ENCODE data around the gene LYL1. TPM values are rescaled to one million over a fixed set of nuclear protein-coding genes. Genes with fewer than 3 reads are reported as not detected.

The LYL1 gene
- total and polyA plus RNA-seq, 9 of the 15 experiments (the other 6 are each of a cell fraction or from before 2014, with no cell fraction given) = 1.3 to 266 (median 34.0) TPM

- TF ChIP-seq ID3 (CRISPR knock-in tag; IDR thresholded peaks at IDR 0.05) (no peak), ID3 (tag; IDR thresholded peaks at IDR 0.05) (no peak; the same call in 1 of the 2 replicates), EP400 (IDR thresholded peaks at IDR 0.05) (peak; percentile 91), SREBF2 (CRISPR knock-in tag; IDR thresholded peaks at IDR 0.05) (no peak), PHF20 (IDR thresholded peaks at IDR 0.05; ENCODE audit: partially characterized antibody) (peak; percentile 17), SPI1 (IDR thresholded peaks at IDR 0.05; ENCODE audit: borderline replicate concordance, low read depth, low read length) (peak; percentile 82; the same call in 1 of the 2 replicates), MXD1 (CRISPR knock-in tag; IDR thresholded peaks at IDR 0.05; ENCODE audit: borderline replicate concordance, poor library complexity, severe bottlenecking) (no peak), NBN (IDR thresholded peaks at IDR 0.05; ENCODE audit: low read depth) (no peak), POLR2AphosphoS2 (IDR thresholded peaks at IDR 0.05; ENCODE audit: low read length) (no peak; the same call in 1 of the 2 replicates), CHD1 (IDR thresholded peaks at IDR 0.05; ENCODE audit: low read length) (no peak), CHD4 (IDR thresholded peaks at IDR 0.05; ENCODE audit: insufficient read depth, insufficient replicate concordance, low read depth, low read length, poor library complexity, severe bottlenecking) (no peak), ZFX (CRISPR knock-in tag; IDR thresholded peaks at IDR 0.05) (peak; percentile 38; the same call in 1 of the 2 replicates), TRIM24 (IDR thresholded peaks at IDR 0.05) (no peak), POLR2A (conservative IDR thresholded peaks at IDR 0.05) (peak; percentile 85), TEAD4 (IDR thresholded peaks at IDR 0.05; ENCODE audit: low read length) (peak; percentile 83), TEAD4 (CRISPR knock-in tag; IDR thresholded peaks at IDR 0.05; ENCODE audit: borderline replicate concordance) (peak; percentile 75; the same call in 1 of the 2 replicates), ZBTB1 (CRISPR knock-in tag; IDR thresholded peaks at IDR 0.05; ENCODE audit: borderline replicate concordance, low read depth) (no peak), ZC3H4 (CRISPR knock-in tag; IDR thresholded peaks at IDR 0.05; ENCODE audit: borderline replicate concordance) (no peak), KLF10 (CRISPR knock-in tag; IDR thresholded peaks at IDR 0.05) (no peak), SNIP1 (IDR thresholded peaks at IDR 0.05; ENCODE audit: low read depth) (no peak), ZNF655 (CRISPR knock-in tag; IDR thresholded peaks at IDR 0.05) (no peak), HMGXB4 (CRISPR knock-in tag; IDR thresholded peaks at IDR 0.05) (no peak), CBX3 (IDR thresholded peaks at IDR 0.05; ENCODE audit: borderline replicate concordance in 1 of 2, low read length in 2 of 2) (peak in 1 of 2 experiments; percentile 17; a peak in 1 of 3 replicates)
Measured at GRCh38 chr19:13151605-13152355, 49.1 kb upstream of the LYL1 start (continued).

Data from K562 (cell line).